Fibroblast of lung (primary cell): Measurements from ENCODE around the gene TAS2R46. TPM values are rescaled to one million over a fixed set of nuclear protein-coding genes. Genes with fewer than 3 reads are reported as not detected.
"Not testable (repeated sequence)": the region's sequence is repeated elsewhere in the genome, so short reads cannot be mapped to it uniquely, and the experiment has no call there.

Experiments
- DNase-seq, 2 donors: peaks; one replicate each; pipeline versions ENCODE4 v3.0.0 to v3.0.0-alpha.2; 2010; ENCODE audit warnings: low read depth in 2 of 2
- H2AFZ ChIP-seq: 2 replicates; pipeline ENCODE4 v1.5.1; 2012; ENCODE audit warnings: low read length, control low read depth, inconsistent platforms
- H3K27ac ChIP-seq: 2 replicates; pipeline ENCODE4 v1.5.1; 2011; ENCODE audit warnings: low read length, control low read depth; ENCODE audit not compliant: insufficient read depth
- H3K27me3 ChIP-seq: 2 replicates; pipeline ENCODE4 v1.5.1; 2011; ENCODE audit warnings: mild to moderate bottlenecking, low read length; ENCODE audit not compliant: control insufficient read depth, insufficient read depth
- H3K36me3 ChIP-seq: 2 replicates; pipeline ENCODE4 v1.5.1; 2011; ENCODE audit warnings: low read length; ENCODE audit not compliant: control insufficient read depth, insufficient read depth
- H3K4me1 ChIP-seq: 2 replicates; pipeline ENCODE4 v1.5.1; 2011; ENCODE audit warnings: low read length; ENCODE audit not compliant: control insufficient read depth, insufficient read depth; ENCODE audit errors: extremely low read depth
- H3K4me2 ChIP-seq: 2 replicates; pipeline ENCODE4 v1.5.1; 2011; ENCODE audit warnings: low read length, control low read depth; ENCODE audit not compliant: insufficient read depth; ENCODE audit errors: extremely low read depth
- H3K4me3 ChIP-seq, 4 experiments: fragments of 200-600 bp in 1 of 4; sonication (generic) in 1 of 4; replicated peaks in 1 of 4; 2 replicates each; pipeline ENCODE4 v1.5.1; 2011 to 2016; ENCODE audit warnings: low read length in 4 of 4, low read depth in 3 of 4, mild to moderate bottlenecking in 3 of 4, control low read depth in 2 of 4, inconsistent platforms in 1 of 4, mixed read lengths in 1 of 4; ENCODE audit not compliant: insufficient read depth in 1 of 4; ENCODE audit errors: control extremely low read depth in 1 of 4
- H3K79me2 ChIP-seq: 2 replicates; pipeline ENCODE4 v1.5.1; 2012; ENCODE audit warnings: mild to moderate bottlenecking, low read length, inconsistent platforms; ENCODE audit not compliant: control insufficient read depth, insufficient read depth
- H3K9ac ChIP-seq: 2 replicates; pipeline ENCODE4 v1.5.1; 2011; ENCODE audit warnings: mild to moderate bottlenecking, low read length, control low read depth; ENCODE audit not compliant: insufficient read depth
- H3K9me3 ChIP-seq: 2 replicates; pipeline ENCODE4 v1.5.1; 2012; ENCODE audit warnings: low read depth, low read length; ENCODE audit not compliant: control insufficient read depth, insufficient read depth
- H4K20me1 ChIP-seq: 2 replicates; pipeline ENCODE4 v1.5.1; 2011; ENCODE audit warnings: low read length; ENCODE audit not compliant: control insufficient read depth, insufficient read depth; ENCODE audit errors: extremely low read depth
- EZH2 ChIP-seq: IDR thresholded peaks from 2 replicates; pipeline ENCODE4 v1.5.1; 2012; ENCODE audit warnings: low read length, control low read depth, mild to moderate bottlenecking; ENCODE audit errors: missing control alignments
- polyA plus RNA-seq, 2 donors: library from polyadenylated mRNA; depleted of rRNA in 1 of 2; stranded (reverse) in 1 of 2; unstranded in 1 of 2; fragments of >200 nt; gene quantifications; 2 replicates each; pipeline ENCODE4 v1.2.1, GENCODE V29; 2011 to 2012; ENCODE audit warnings: missing spikeins in 1 of 2
- total RNA-seq: library from RNA; depleted of rRNA; stranded (reverse); fragments of >200 nt; gene quantifications from 2 replicates; pipeline ENCODE4 v1.2.1, GENCODE V29; 2014
- TF ChIP-seq, protein P1 (sequence below), 2 donors: IDR thresholded peaks in 1 of 2; conservative IDR thresholded peaks in 1 of 2; 1 replicate in 1 of 2; 2 replicates in 1 of 2; pipeline ENCODE4 v1.5.1; 2011 to 2012; ENCODE audit warnings: low read length in 2 of 2, control low read depth in 1 of 2, inconsistent platforms in 1 of 2, low read depth in 1 of 2, mild to moderate bottlenecking in 1 of 2

Gene TAS2R46
- total and polyA plus RNA-seq, 2 donors (not counting 1 experiment from before 2014, with no cell fraction given): 2.0 TPM; not detected in 1

DNA sequence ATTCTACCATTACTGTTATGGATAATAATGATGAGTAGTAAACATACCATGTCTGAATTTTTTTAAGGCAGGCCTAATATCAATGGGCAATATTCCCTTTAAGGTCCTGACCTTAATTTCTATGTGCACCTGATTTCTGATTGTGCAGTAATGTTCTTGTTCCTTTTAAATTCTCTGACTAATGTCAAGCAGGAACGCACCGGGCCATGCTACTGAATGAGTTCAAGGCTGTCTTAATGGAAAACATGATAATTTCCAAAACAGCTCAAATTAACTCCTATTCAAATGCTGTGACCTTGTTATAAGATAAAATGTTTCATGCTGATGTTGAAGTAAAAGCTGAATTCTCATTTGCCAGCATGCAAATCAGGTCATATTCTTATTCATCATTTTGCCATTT, 6.8 kb downstream of the TAS2R46 start:
- Histone ChIP-seq H3K4me1 (no peaks in the 10 kb centered on the region), H3K4me3 (no peak overlapping the region), H3K27me3 (no peaks in the 10 kb centered on the region), H3K9me3 (no peaks in the 10 kb centered on the region), H4K20me1 (no peaks in the 10 kb centered on the region), H3K79me2 (no peaks in the 10 kb centered on the region), H3K27ac (no peak overlapping the region), H2AFZ (no peak overlapping the region), H3K36me3 (no peaks in the 10 kb centered on the region), H3K4me2 (no peak overlapping the region), H3K9ac (no peak overlapping the region)
- no peak for TF ChIP-seq EZH2
- TF ChIP-seq, protein P1, sequence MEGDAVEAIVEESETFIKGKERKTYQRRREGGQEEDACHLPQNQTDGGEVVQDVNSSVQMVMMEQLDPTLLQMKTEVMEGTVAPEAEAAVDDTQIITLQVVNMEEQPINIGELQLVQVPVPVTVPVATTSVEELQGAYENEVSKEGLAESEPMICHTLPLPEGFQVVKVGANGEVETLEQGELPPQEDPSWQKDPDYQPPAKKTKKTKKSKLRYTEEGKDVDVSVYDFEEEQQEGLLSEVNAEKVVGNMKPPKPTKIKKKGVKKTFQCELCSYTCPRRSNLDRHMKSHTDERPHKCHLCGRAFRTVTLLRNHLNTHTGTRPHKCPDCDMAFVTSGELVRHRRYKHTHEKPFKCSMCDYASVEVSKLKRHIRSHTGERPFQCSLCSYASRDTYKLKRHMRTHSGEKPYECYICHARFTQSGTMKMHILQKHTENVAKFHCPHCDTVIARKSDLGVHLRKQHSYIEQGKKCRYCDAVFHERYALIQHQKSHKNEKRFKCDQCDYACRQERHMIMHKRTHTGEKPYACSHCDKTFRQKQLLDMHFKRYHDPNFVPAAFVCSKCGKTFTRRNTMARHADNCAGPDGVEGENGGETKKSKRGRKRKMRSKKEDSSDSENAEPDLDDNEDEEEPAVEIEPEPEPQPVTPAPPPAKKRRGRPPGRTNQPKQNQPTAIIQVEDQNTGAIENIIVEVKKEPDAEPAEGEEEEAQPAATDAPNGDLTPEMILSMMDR (conservative IDR thresholded peaks at IDR 0.05 in 1 of 2, IDR thresholded peaks at IDR 0.05 in 1 of 2; ENCODE audit: low read depth in 1 of 2, low read length in 2 of 2): no peak
- DNase-seq: no peak

DNA sequence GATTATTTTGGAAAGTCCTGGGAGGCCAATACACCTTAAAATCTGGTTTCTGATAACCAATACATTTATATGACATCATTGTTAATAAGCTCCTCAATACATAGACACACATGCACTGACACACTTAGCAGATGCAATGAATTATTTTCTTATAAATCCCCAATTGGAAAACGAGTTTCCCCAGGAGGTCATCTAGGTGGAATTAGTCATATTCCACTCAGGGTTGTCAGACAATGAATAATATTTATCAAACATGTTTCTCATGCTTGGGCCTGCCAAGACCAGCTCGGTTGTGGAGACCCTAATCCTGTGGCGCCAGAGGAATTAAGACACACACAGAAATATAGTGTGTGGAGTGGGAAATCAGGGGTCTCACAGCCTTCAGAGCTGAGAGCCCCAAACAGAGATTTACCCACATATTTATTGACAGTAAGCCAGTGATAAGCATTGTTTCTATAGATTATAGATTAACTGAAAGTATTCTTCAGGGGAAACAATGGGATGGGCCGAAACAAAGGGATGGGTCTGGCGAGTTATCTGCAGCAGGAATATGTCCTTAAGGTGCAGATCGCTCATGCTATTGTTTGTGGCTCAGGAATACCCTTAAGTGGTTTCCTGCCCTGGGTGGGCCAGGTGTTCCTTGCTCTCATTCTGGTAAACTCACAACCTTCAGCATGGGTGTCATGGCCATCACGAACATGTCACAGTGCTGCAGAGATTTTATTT, 12.1 kb downstream of the TAS2R46 start:
- not testable (repeated sequence) for H3K4me1 ChIP-seq, DNase-seq, H3K79me2 ChIP-seq, H3K27me3 ChIP-seq, H3K36me3 ChIP-seq, H3K4me3 ChIP-seq, H3K27ac ChIP-seq, H4K20me1 ChIP-seq, H3K9me3 ChIP-seq, H3K9ac ChIP-seq, H3K4me2 ChIP-seq, H2AFZ ChIP-seq

DNA sequence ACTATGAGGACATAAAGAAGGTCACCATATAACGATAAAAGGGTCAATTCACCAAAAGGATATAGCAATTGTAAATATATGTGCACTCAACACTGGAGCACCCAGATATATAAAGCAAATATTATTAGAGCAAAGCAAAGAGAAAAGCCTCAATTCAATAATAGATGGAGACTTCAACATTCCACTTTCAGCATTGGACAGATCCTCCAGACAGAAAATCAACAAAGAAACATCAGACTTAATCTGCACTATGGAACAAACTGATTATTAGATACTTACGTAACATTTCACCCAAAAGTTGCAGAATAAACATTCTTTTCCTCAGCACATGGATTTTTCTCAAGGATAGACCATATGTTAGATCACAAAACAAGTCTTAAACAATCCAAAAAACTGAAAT, 20.7 kb downstream of the TAS2R46 start:
- H3K36me3 ChIP-seq, H3K4me1 ChIP-seq, H3K27me3 ChIP-seq, H3K4me3 ChIP-seq, H2AFZ ChIP-seq, H3K79me2 ChIP-seq, H3K27ac ChIP-seq, H4K20me1 ChIP-seq, H3K4me2 ChIP-seq, H3K9ac ChIP-seq, H3K9me3 ChIP-seq: not testable (repeated sequence)
- DNase-seq: peak in 1 of 2 donors; percentile 3

DNA sequence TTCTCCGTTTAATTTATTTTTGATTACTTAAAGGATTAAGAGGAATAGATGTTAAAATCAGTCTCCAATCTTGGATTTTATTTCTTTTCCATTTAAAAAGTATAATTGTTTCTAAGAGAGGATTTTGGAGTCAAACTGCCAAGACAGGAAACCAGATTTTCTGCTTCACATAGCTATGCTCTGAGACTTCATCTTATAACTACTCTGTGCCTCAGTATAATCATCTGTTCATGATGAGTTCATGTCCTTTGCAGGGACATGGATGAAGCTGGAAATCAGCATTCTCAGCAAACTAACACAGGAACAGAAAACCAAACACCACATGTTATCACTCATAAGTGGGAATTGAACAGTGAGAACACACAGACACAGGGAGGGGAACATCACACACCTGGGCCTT, 21.9 kb downstream of the TAS2R46 start:
- Histone ChIP-seq H3K9me3 (no peaks in the 10 kb centered on the region), H3K9ac (no peak overlapping the region), H2AFZ (no peak overlapping the region), H3K79me2 (no peaks in the 10 kb centered on the region), H3K36me3 (no peaks in the 10 kb centered on the region), H3K27ac (no peak overlapping the region), H4K20me1 (no peaks in the 10 kb centered on the region), H3K4me3 (no peak overlapping the region), H3K4me1 (no peaks in the 10 kb centered on the region), H3K4me2 (no peak overlapping the region), H3K27me3 (no peaks in the 10 kb centered on the region)
- TF ChIP-seq EZH2: no peak
- TF ChIP-seq, protein P1 (conservative IDR thresholded peaks at IDR 0.05 in 1 of 2, IDR thresholded peaks at IDR 0.05 in 1 of 2; ENCODE audit: low read depth in 1 of 2, low read length in 2 of 2): no peak
- DNase-seq: peak in 1 of 2 donors; percentile 7
